ENCODE data around the gene NOP56. TPM values are rescaled to one million over a fixed set of nuclear protein-coding genes. Genes with fewer than 3 reads are reported as not detected.

Gene NOP56
- total and polyA plus RNA-seq, 2 donors from 2014 or later = 68.8 to 110 TPM

GRCh38 chr20:2616634-2617033, 35.8 kb upstream of the NOP56 start:
- H3K4me3 ChIP-seq (ENCODE audit: low read length in 3 of 3) = no peak overlapping the region
- no peaks in the 10 kb centered on the region for H3K9me3 ChIP-seq (ENCODE audit: control insufficient read depth in 2 of 3, insufficient read depth in 1 of 3, low read length in 3 of 3)
- H3K36me3 ChIP-seq (ENCODE audit: control insufficient read depth in 2 of 3, insufficient read depth in 3 of 3, low read length in 3 of 3) = no peaks in the 10 kb centered on the region
- FAIRE-seq (no peak), DNase-seq (no peak)
- intact Hi-C loops (cut with DNase I) = no loop called here
- no peaks in the 10 kb centered on the region for H3K27me3 ChIP-seq (ENCODE audit: control insufficient read depth, insufficient read depth, low read length)
- TF ChIP-seq, protein P1, sequence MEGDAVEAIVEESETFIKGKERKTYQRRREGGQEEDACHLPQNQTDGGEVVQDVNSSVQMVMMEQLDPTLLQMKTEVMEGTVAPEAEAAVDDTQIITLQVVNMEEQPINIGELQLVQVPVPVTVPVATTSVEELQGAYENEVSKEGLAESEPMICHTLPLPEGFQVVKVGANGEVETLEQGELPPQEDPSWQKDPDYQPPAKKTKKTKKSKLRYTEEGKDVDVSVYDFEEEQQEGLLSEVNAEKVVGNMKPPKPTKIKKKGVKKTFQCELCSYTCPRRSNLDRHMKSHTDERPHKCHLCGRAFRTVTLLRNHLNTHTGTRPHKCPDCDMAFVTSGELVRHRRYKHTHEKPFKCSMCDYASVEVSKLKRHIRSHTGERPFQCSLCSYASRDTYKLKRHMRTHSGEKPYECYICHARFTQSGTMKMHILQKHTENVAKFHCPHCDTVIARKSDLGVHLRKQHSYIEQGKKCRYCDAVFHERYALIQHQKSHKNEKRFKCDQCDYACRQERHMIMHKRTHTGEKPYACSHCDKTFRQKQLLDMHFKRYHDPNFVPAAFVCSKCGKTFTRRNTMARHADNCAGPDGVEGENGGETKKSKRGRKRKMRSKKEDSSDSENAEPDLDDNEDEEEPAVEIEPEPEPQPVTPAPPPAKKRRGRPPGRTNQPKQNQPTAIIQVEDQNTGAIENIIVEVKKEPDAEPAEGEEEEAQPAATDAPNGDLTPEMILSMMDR (IDR thresholded peaks at IDR 0.05; ENCODE audit: borderline replicate concordance, extremely low read depth, insufficient read depth) = no peak
- H3K4me1 ChIP-seq (ENCODE audit: control insufficient read depth in 2 of 3, insufficient read depth in 2 of 3, low read depth in 1 of 3, low read length in 3 of 3) = no peaks in the 10 kb centered on the region
- H3K9ac ChIP-seq (ENCODE audit: low read length in 3 of 3) = no peak overlapping the region
- no peak overlapping the region for H3K27ac ChIP-seq (ENCODE audit: low read depth in 2 of 2, low read length in 2 of 2)

GRCh38 chr20:2617099-2617714, 35.2 kb upstream of the NOP56 start:
- DNase-seq = no peak
- no peaks in the 10 kb centered on the region for H3K9me3 ChIP-seq (ENCODE audit: control insufficient read depth in 2 of 3, insufficient read depth in 1 of 3, low read length in 3 of 3)

GRCh38 chr20:2618815-2619214, 33.6 kb upstream of the NOP56 start:
- Histone ChIP-seq H3K27me3 (ENCODE audit: control insufficient read depth, insufficient read depth, low read length) (no peaks in the 10 kb centered on the region), H3K9me3 (ENCODE audit: control insufficient read depth in 2 of 3, insufficient read depth in 1 of 3, low read length in 3 of 3) (no peaks in the 10 kb centered on the region), H3K27ac (ENCODE audit: low read depth in 2 of 2, low read length in 2 of 2) (no peak overlapping the region), H3K36me3 (ENCODE audit: control insufficient read depth in 2 of 3, insufficient read depth in 3 of 3, low read length in 3 of 3) (no peaks in the 10 kb centered on the region), H3K4me1 (ENCODE audit: control insufficient read depth in 2 of 3, insufficient read depth in 2 of 3, low read depth in 1 of 3, low read length in 3 of 3) (no peaks in the 10 kb centered on the region), H3K9ac (ENCODE audit: low read length in 3 of 3) (no peak overlapping the region), H3K4me3 (ENCODE audit: low read length in 3 of 3) (no peak overlapping the region)
- intact Hi-C loops (cut with DNase I) = no loop called here
- FAIRE-seq (no peak), DNase-seq (no peak)
- TF ChIP-seq, protein P1 (IDR thresholded peaks at IDR 0.05; ENCODE audit: borderline replicate concordance, extremely low read depth, insufficient read depth) = no peak

More at GRCh38 chr20:2617099-2617714, 35.2 kb upstream of the NOP56 start:
- no peak overlapping the region for H3K4me3 ChIP-seq (ENCODE audit: low read length in 3 of 3)
- H3K27me3 ChIP-seq (ENCODE audit: control insufficient read depth, insufficient read depth, low read length) = no peaks in the 10 kb centered on the region
- no peaks in the 10 kb centered on the region for H3K36me3 ChIP-seq (ENCODE audit: control insufficient read depth in 2 of 3, insufficient read depth in 3 of 3, low read length in 3 of 3)
- H3K4me1 ChIP-seq (ENCODE audit: control insufficient read depth in 2 of 3, insufficient read depth in 2 of 3, low read depth in 1 of 3, low read length in 3 of 3) = no peaks in the 10 kb centered on the region
- no peak overlapping the region for H3K27ac ChIP-seq (ENCODE audit: low read depth in 2 of 2, low read length in 2 of 2)
- H3K9ac ChIP-seq (ENCODE audit: low read length in 3 of 3) = no peak overlapping the region
- intact Hi-C loops (cut with DNase I) = no loop called here
- TF ChIP-seq, protein P1 (IDR thresholded peaks at IDR 0.05; ENCODE audit: borderline replicate concordance, extremely low read depth, insufficient read depth) = no peak
- FAIRE-seq = no peak

GRCh38 chr20:2619337-2619736, 33.1 kb upstream of the NOP56 start:
- Histone ChIP-seq H3K27me3 (ENCODE audit: control insufficient read depth, insufficient read depth, low read length) (no peaks in the 10 kb centered on the region), H3K4me1 (ENCODE audit: control insufficient read depth in 2 of 3, insufficient read depth in 2 of 3, low read depth in 1 of 3, low read length in 3 of 3) (no peaks in the 10 kb centered on the region), H3K9me3 (ENCODE audit: control insufficient read depth in 2 of 3, insufficient read depth in 1 of 3, low read length in 3 of 3) (no peaks in the 10 kb centered on the region), H3K27ac (ENCODE audit: low read depth in 2 of 2, low read length in 2 of 2) (no peak overlapping the region), H3K4me3 (ENCODE audit: low read length in 3 of 3) (no peak overlapping the region), H3K9ac (ENCODE audit: low read length in 3 of 3) (no peak overlapping the region), H3K36me3 (ENCODE audit: control insufficient read depth in 2 of 3, insufficient read depth in 3 of 3, low read length in 3 of 3) (no peaks in the 10 kb centered on the region)
- no peak for FAIRE-seq
- no peak for DNase-seq
- TF ChIP-seq, protein P1 (IDR thresholded peaks at IDR 0.05; ENCODE audit: borderline replicate concordance, extremely low read depth, insufficient read depth) = no peak
- intact Hi-C loops (cut with DNase I) = no loop called here
